H1 (cell line): ENCODE measurements around the gene COG3. TPM values are rescaled to one million over a fixed set of nuclear protein-coding genes. Genes with fewer than 3 reads are reported as not detected.

Source experiments
- ASH2L ChIP-seq: fragments of 200-600, 300-600 bp; sonication (generic); IDR thresholded peaks from one replicate; pipeline ENCODE4 v1.7.1; 2017; ENCODE audit warnings: low read length
- NRF1 ChIP-seq: IDR thresholded peaks from 2 replicates; pipeline ENCODE4 v1.6.1; 2011; ENCODE audit warnings: mild to moderate bottlenecking, low read depth, low read length, improper control_type of control experiment
- RFX5 ChIP-seq: IDR thresholded peaks from 2 replicates; pipeline ENCODE4 v1.6.1; 2011; ENCODE audit warnings: low read depth, low read length, improper control_type of control experiment, borderline replicate concordance
- SP1 ChIP-seq: IDR thresholded peaks from 2 replicates; pipeline ENCODE4 v1.6.1; 2011; ENCODE audit warnings: low read depth, low read length
- polyA plus RNA-seq, 7 experiments: library from polyadenylated mRNA; depleted of rRNA in 3 of 7; stranded (reverse) in 5 of 7; unstranded in 2 of 7; fragments of >200 nt in 5 of 7; fragments of 200-250 nt in 2 of 7; gene quantifications; 1 replicate in 5 of 7; 2 replicates in 1 of 7; 4 replicates in 1 of 7; pipeline versions ENCODE4 v1.2.1 to v1.2.3, GENCODE V29; 2011 to 2013; ENCODE audit warnings: missing spikeins in 2 of 7, mixed read lengths in 2 of 7
- total RNA-seq: library from RNA; stranded (reverse); fragmentation: NEBNext Ultra II Directional; extraction: Animal tissue kit (Norgen Biotek cat#: 25700); gene quantifications from 2 replicates; pipeline ENCODE4 v1.2.1, GENCODE V29; 2021
- TF ChIP-seq, protein P1 (sequence below): fragments of 300-600 bp; sonication (generic); IDR thresholded peaks from 2 replicates; pipeline ENCODE4 v1.7.1; 2012; ENCODE audit warnings: low read length, moderate library complexity, mild to moderate bottlenecking, inconsistent platforms; ENCODE audit not compliant: insufficient replicate concordance
- TF ChIP-seq, protein P2 (sequence below): IDR thresholded peaks from 2 replicates; pipeline ENCODE4 v1.6.1; 2012; ENCODE audit warnings: inconsistent platforms
- TF ChIP-seq, protein P3 (sequence below): IDR thresholded peaks from 2 replicates; pipeline ENCODE4 v1.6.1; 2011; ENCODE audit warnings: low read depth, mild to moderate bottlenecking, low read length; ENCODE audit not compliant: insufficient read depth

Gene COG3
- total and polyA plus RNA-seq, 2 of the 8 experiments (the other 6 are each of a cell fraction or from before 2014, with no cell fraction given) = 12.7 to 13.5 TPM

DNA sequence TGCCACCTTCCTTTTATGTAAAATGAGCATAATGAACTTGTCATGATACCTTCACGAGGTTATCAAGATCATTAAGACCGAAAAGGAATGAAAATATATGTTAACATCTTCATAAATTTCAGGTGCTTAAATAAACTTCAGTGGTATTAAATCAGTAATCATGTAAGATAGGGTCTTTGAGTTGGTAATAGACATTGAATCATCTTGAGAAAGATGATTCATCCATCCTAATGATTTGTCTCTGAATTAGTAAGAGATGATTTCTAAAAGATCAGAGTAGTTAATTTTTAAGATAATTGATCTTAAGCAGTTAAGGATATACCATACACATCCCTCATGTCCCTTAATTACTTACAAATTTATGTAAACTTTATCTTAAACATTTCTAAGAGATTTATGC is 52.0 kb downstream of the COG3 start (continued):
- TF ChIP-seq, protein P1, sequence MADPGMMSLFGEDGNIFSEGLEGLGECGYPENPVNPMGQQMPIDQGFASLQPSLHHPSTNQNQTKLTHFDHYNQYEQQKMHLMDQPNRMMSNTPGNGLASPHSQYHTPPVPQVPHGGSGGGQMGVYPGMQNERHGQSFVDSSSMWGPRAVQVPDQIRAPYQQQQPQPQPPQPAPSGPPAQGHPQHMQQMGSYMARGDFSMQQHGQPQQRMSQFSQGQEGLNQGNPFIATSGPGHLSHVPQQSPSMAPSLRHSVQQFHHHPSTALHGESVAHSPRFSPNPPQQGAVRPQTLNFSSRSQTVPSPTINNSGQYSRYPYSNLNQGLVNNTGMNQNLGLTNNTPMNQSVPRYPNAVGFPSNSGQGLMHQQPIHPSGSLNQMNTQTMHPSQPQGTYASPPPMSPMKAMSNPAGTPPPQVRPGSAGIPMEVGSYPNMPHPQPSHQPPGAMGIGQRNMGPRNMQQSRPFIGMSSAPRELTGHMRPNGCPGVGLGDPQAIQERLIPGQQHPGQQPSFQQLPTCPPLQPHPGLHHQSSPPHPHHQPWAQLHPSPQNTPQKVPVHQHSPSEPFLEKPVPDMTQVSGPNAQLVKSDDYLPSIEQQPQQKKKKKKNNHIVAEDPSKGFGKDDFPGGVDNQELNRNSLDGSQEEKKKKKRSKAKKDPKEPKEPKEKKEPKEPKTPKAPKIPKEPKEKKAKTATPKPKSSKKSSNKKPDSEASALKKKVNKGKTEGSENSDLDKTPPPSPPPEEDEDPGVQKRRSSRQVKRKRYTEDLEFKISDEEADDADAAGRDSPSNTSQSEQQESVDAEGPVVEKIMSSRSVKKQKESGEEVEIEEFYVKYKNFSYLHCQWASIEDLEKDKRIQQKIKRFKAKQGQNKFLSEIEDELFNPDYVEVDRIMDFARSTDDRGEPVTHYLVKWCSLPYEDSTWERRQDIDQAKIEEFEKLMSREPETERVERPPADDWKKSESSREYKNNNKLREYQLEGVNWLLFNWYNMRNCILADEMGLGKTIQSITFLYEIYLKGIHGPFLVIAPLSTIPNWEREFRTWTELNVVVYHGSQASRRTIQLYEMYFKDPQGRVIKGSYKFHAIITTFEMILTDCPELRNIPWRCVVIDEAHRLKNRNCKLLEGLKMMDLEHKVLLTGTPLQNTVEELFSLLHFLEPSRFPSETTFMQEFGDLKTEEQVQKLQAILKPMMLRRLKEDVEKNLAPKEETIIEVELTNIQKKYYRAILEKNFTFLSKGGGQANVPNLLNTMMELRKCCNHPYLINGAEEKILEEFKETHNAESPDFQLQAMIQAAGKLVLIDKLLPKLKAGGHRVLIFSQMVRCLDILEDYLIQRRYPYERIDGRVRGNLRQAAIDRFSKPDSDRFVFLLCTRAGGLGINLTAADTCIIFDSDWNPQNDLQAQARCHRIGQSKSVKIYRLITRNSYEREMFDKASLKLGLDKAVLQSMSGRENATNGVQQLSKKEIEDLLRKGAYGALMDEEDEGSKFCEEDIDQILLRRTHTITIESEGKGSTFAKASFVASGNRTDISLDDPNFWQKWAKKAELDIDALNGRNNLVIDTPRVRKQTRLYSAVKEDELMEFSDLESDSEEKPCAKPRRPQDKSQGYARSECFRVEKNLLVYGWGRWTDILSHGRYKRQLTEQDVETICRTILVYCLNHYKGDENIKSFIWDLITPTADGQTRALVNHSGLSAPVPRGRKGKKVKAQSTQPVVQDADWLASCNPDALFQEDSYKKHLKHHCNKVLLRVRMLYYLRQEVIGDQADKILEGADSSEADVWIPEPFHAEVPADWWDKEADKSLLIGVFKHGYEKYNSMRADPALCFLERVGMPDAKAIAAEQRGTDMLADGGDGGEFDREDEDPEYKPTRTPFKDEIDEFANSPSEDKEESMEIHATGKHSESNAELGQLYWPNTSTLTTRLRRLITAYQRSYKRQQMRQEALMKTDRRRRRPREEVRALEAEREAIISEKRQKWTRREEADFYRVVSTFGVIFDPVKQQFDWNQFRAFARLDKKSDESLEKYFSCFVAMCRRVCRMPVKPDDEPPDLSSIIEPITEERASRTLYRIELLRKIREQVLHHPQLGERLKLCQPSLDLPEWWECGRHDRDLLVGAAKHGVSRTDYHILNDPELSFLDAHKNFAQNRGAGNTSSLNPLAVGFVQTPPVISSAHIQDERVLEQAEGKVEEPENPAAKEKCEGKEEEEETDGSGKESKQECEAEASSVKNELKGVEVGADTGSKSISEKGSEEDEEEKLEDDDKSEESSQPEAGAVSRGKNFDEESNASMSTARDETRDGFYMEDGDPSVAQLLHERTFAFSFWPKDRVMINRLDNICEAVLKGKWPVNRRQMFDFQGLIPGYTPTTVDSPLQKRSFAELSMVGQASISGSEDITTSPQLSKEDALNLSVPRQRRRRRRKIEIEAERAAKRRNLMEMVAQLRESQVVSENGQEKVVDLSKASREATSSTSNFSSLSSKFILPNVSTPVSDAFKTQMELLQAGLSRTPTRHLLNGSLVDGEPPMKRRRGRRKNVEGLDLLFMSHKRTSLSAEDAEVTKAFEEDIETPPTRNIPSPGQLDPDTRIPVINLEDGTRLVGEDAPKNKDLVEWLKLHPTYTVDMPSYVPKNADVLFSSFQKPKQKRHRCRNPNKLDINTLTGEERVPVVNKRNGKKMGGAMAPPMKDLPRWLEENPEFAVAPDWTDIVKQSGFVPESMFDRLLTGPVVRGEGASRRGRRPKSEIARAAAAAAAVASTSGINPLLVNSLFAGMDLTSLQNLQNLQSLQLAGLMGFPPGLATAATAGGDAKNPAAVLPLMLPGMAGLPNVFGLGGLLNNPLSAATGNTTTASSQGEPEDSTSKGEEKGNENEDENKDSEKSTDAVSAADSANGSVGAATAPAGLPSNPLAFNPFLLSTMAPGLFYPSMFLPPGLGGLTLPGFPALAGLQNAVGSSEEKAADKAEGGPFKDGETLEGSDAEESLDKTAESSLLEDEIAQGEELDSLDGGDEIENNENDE = no peak
- TF ChIP-seq NRF1 = no peak
- TF ChIP-seq, protein P2, sequence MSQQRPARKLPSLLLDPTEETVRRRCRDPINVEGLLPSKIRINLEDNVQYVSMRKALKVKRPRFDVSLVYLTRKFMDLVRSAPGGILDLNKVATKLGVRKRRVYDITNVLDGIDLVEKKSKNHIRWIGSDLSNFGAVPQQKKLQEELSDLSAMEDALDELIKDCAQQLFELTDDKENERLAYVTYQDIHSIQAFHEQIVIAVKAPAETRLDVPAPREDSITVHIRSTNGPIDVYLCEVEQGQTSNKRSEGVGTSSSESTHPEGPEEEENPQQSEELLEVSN = no peak
- TF ChIP-seq SP1 = no peak
- no peak for TF ChIP-seq ASH2L
- no peak for TF ChIP-seq RFX5
- TF ChIP-seq, protein P3, sequence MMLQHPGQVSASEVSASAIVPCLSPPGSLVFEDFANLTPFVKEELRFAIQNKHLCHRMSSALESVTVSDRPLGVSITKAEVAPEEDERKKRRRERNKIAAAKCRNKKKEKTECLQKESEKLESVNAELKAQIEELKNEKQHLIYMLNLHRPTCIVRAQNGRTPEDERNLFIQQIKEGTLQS = no peak
